GM19468 (cell line): ENCODE results near the gene SOX11.
"Not testable (repeated sequence)": the region's sequence is repeated elsewhere in the genome, so short reads cannot be mapped to it uniquely, and the experiment has no call there.

ENCODE experiments used
- ATAC-seq: cut with Tn5 transposase; IDR thresholded peaks from one replicate; pipeline ENCODE4 v1.9.1; 2021; ENCODE audit warnings: mild to moderate bottlenecking, moderate library complexity, moderate number of reproducible peaks; ENCODE audit not compliant: unreplicated experiment; ENCODE audit errors: extremely low read depth

The SOX11 gene

GRCh38 chr2:5691985-5692529 lies at the start of gene SOX11:
SOX11 (plus strand) TSS chr2:5692384; CDS start chr2:5692722, 338 bp downstream.
- ATAC-seq = no peak

- not testable (repeated sequence) for ATAC-seq
These were observed 39.5 kb upstream of the SOX11 start for GRCh38 chr2:5652734-5653133.

- ATAC-seq = not testable (repeated sequence)
These were observed 38.4 kb upstream of the SOX11 start for GRCh38 chr2:5653756-5654155.

GRCh38 chr2:5657231-5657630 lies 35.0 kb upstream of the SOX11 start:
- no peak for ATAC-seq

GRCh38 chr2:5660591-5660990 lies 31.6 kb upstream of the SOX11 start:
- no peak for ATAC-seq

GRCh38 chr2:5661362-5661761 lies 30.8 kb upstream of the SOX11 start:
- no peak for ATAC-seq

GRCh38 chr2:5664278-5664681 lies 27.9 kb upstream of the SOX11 start:
- ATAC-seq = no peak

GRCh38 chr2:5665066-5665465 lies 27.1 kb upstream of the SOX11 start:
- ATAC-seq = no peak

GRCh38 chr2:5666798-5667197 lies 25.4 kb upstream of the SOX11 start:
- no peak for ATAC-seq

GRCh38 chr2:5667655-5668054 lies 24.5 kb upstream of the SOX11 start:
- not testable (repeated sequence) for ATAC-seq

GRCh38 chr2:5668682-5669250 lies 23.4 kb upstream of the SOX11 start:
- no peak for ATAC-seq

- no peak for ATAC-seq
These were observed 19.4 kb upstream of the SOX11 start for GRCh38 chr2:5672749-5673144.

- no peak for ATAC-seq
These were observed 18.8 kb upstream of the SOX11 start for GRCh38 chr2:5673145-5674025.

- ATAC-seq = no peak
These were observed 18.2 kb upstream of the SOX11 start for GRCh38 chr2:5674026-5674340.

GRCh38 chr2:5677133-5677532 lies 15.1 kb upstream of the SOX11 start:
- no peak for ATAC-seq

- ATAC-seq = no peak
These were observed 8.7 kb upstream of the SOX11 start for GRCh38 chr2:5683471-5683870.

- ATAC-seq = no peak
These were observed 7.0 kb upstream of the SOX11 start for GRCh38 chr2:5685225-5685624.

- ATAC-seq = no peak
These were observed 6.1 kb upstream of the SOX11 start for GRCh38 chr2:5686068-5686467.

GRCh38 chr2:5686536-5686935 lies 5.6 kb upstream of the SOX11 start:
- ATAC-seq = no peak

- no peak for ATAC-seq
These were observed 2.4 kb upstream of the SOX11 start for GRCh38 chr2:5689750-5690149.

- no peak for ATAC-seq
These were observed 1.9 kb upstream of the SOX11 start for GRCh38 chr2:5690286-5690685.
